ENCODE data around the gene ITPR1.

ITPR1 gene

GRCh38 chr3:4467522-4467867, 25.7 kb upstream of the ITPR1 start:
- H3K4me3 ChIP-seq (ENCODE audit: low read depth, low read length) = peak overlapping the region; percentile 71
- TF ChIP-seq CTCF (IDR thresholded peaks at IDR 0.05; ENCODE audit: low read depth, low read length, missing control alignments) = no peak
- in situ Hi-C loops (cut with HindIII; ENCODE audit: low sequenced_read_pairs) = no loop called here
- DNase-seq (ENCODE audit: low read depth) = no peak

DNA sequence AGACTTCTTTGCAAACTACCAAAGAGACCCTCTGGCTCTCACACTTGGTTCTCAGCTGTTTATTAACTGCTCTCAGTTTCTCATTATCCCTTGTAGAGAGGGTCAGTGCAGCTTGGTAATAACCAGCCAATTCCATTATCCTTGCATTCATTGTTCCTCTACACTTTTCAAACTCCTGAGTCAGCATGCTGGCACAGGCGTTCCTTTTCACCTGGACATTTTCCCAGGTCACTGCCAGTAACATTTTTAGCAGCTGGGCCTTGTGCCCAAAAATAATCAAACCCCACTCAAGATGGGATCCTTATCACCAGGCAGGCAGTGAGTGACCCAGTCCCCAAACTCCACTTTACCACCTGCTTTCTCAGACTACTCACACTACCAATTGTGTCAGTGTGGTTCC, 21.2 kb upstream of the ITPR1 start:
- no peak overlapping the region for H3K4me3 ChIP-seq (ENCODE audit: low read depth, low read length)
- in situ Hi-C loops (cut with HindIII; ENCODE audit: low sequenced_read_pairs) = no loop called here
- no peak for DNase-seq (ENCODE audit: low read depth)
- TF ChIP-seq CTCF (IDR thresholded peaks at IDR 0.05; ENCODE audit: low read depth, low read length, missing control alignments) = no peak

DNA sequence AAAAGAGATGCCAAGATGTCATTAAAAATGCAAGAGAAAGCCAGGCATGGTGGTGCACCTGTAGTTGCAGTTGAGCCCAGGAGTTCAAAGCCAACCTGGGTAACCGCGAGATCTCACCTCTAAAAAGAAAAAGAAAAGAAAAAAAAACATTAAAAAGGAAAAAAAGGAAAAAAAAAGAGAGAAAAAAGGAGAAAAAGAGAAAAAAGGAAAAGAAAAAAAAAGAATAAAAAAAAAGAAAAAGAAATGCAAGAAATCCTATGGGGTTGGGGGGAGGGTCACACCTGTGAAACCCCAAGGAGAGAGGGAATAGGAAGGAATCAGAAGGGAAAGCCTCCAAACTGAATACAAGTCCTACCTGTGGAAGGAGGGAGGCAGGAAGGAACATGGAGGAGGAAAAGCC, 20.8 kb upstream of the ITPR1 start:
- no peak overlapping the region for H3K4me3 ChIP-seq (ENCODE audit: low read depth, low read length)
- TF ChIP-seq CTCF (IDR thresholded peaks at IDR 0.05; ENCODE audit: low read depth, low read length, missing control alignments) = no peak
- in situ Hi-C loops (cut with HindIII; ENCODE audit: low sequenced_read_pairs) = no loop called here
- no peak for DNase-seq (ENCODE audit: low read depth)

DNA sequence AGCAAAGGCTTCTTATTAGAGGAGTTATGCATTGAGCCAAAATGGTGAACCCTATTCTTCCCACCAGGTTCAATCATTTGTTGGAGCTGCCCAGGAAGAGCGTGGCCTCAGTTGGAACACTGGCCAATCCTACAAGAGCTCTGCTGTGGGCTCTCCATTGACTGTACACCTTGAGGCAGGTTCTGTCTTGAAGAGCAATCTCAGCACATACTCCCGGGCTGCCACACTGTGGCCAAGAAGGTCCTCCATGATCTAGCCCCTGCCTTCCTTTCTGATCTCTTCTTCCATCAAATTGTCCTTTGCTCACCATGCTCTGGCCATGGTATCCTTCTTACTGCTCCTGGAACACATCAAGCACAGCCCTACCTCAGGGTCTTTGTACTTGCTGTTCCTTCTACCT, 20.4 kb upstream of the ITPR1 start:
- no peak for TF ChIP-seq CTCF (IDR thresholded peaks at IDR 0.05; ENCODE audit: low read depth, low read length, missing control alignments)
- in situ Hi-C loops (cut with HindIII; ENCODE audit: low sequenced_read_pairs) = no loop called here
- DNase-seq (ENCODE audit: low read depth) = no peak
- H3K4me3 ChIP-seq (ENCODE audit: low read depth, low read length) = no peak overlapping the region

GRCh38 chr3:4474683-4475490, 18.3 kb upstream of the ITPR1 start:
- DNase-seq (ENCODE audit: low read depth) = peak; percentile 19
- in situ Hi-C loops (cut with HindIII; ENCODE audit: low sequenced_read_pairs) = no loop called here
- H3K4me3 ChIP-seq (ENCODE audit: low read depth, low read length) = no peak overlapping the region
- TF ChIP-seq CTCF (IDR thresholded peaks at IDR 0.05; ENCODE audit: low read depth, low read length, missing control alignments) = no peak

DNA sequence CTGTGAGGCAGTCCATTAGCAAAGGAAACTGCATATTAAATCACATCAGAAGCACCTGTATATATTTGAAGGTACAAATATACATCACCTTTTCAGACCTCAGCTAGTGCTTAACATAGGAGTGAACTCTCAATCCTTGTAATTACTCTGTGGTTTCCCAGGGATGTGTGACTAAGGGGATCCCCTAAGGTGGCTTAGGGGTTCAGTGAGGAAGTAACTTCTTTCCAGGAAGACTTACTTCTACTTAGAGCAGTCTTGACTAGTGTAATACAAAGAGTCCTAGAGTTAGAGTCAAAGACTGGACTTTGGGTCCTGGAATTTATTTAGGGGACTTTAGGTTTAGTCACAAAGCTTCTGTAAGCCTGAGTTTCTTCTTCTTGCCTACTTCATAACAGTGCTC, 17.3 kb upstream of the ITPR1 start:
- no peak for DNase-seq (ENCODE audit: low read depth)
- H3K4me3 ChIP-seq (ENCODE audit: low read depth, low read length) = no peak overlapping the region
- TF ChIP-seq CTCF (IDR thresholded peaks at IDR 0.05; ENCODE audit: low read depth, low read length, missing control alignments) = no peak
- in situ Hi-C loops (cut with HindIII; ENCODE audit: low sequenced_read_pairs) = no loop called here

All from astrocyte of the cerebellum (primary cell).